ENCODE data around the gene FAM118A. TPM values are rescaled to one million over a fixed set of nuclear protein-coding genes. Genes with fewer than 3 reads are reported as not detected.

Gene FAM118A
- total RNA-seq, 1 experiment from 2014 or later, result 37.9 TPM

DNA sequence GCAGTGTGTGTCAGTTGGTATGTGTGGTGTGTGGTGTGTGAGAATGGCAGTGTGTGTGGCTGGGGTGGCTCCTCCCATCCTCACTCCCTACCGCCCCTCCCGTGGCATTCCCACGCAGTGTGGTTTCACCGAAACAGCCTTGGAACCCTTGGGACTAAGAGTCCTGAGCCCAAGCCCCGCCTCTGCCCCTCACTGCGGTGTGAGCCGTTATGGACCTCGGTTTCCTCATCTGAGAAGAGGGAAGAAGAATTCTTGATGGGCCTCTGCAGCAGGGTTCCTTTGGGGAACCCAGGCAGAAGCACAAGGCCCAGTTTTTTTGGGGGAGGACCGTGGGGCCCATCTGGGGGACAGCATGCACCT, 17.8 kb upstream of the FAM118A start:
- no CpG with 5 or more reads among the region's 9 CpGs for WGBS (ENCODE audit: extremely low coverage, insufficient read length, low lambda C conversion rate)
- Histone ChIP-seq H4K8ac (replicated peaks; ENCODE audit: insufficient read length, low read depth, low read length) (no peak overlapping the region), H3K4ac (ENCODE audit: low read depth, low read length) (no peak overlapping the region), H3K18ac (ENCODE audit: insufficient read length, low read depth, low read length) (no peak overlapping the region), H3K79me1 (ENCODE audit: insufficient read depth, low read depth, low read length, poor library complexity, severe bottlenecking) (no peaks in the 10 kb centered on the region), H3K23ac (ENCODE audit: insufficient read length, low read depth, low read length) (no peak overlapping the region), H3K14ac (ENCODE audit: insufficient read depth, low read length) (no peak overlapping the region), H2BK20ac (ENCODE audit: low read depth, low read length, poor library complexity, severe bottlenecking) (no peak overlapping the region), H3K23me2 (ENCODE audit: insufficient read length, low read depth, low read length, poor library complexity, severe bottlenecking) (no peaks in the 10 kb centered on the region), H3K4me2 (ENCODE audit: insufficient read depth, insufficient read length, low read length) (no peak overlapping the region), H4K20me1 (ENCODE audit: control insufficient read depth, insufficient read depth, insufficient read length) (no peaks in the 10 kb centered on the region), H2AK5ac (ENCODE audit: insufficient read length, low read length) (no peak overlapping the region), H3K9me3 (ENCODE audit: control insufficient read depth, low read depth, low read length) (no peaks in the 10 kb centered on the region), H2AFZ (ENCODE audit: low read length) (no peak overlapping the region), H3K9ac (ENCODE audit: extremely low read depth, insufficient read length, low read length) (no peak overlapping the region), H3T11ph (ENCODE audit: low read length) (no peak overlapping the region), H3K27me3 (ENCODE audit: insufficient read depth, low read length) (no peaks in the 10 kb centered on the region), H2BK12ac (ENCODE audit: insufficient read length, low read depth, low read length) (no peak overlapping the region), H2BK120ac (ENCODE audit: low read depth, low read length, poor library complexity, severe bottlenecking) (no peak overlapping the region), H3K4me1 (ENCODE audit: insufficient read depth, low read length) (peaks cover 2% of the 10 kb centered on the region; the same call in 1 of the 2 replicates), H3K79me2 (ENCODE audit: insufficient read depth, low read length) (no peaks in the 10 kb centered on the region), H2BK5ac (ENCODE audit: insufficient read length, low read length) (no peak overlapping the region), H3K56ac (ENCODE audit: insufficient read length, low read depth, low read length) (peak overlapping the region; percentile 7), H3K27ac (ENCODE audit: insufficient read length, low read depth, low read length) (no peak overlapping the region), H4K5ac (ENCODE audit: insufficient read length, low read depth, low read length) (no peak overlapping the region), H4K91ac (ENCODE audit: insufficient read length, low read depth, low read length) (no peak overlapping the region), H2BK15ac (ENCODE audit: low read depth, low read length) (no peak overlapping the region)
- Mint-ChIP-seq H3K36me3 (ENCODE audit: insufficient read depth in 1 of 3, low read depth in 3 of 3) (no peaks in the 10 kb centered on the region), H3K27me3 (ENCODE audit: low read depth) (peaks cover 28% of the 10 kb centered on the region), H3K27ac (no peak overlapping the region), H3K9me3 (no peaks in the 10 kb centered on the region), H3K4me3 (no peak overlapping the region), H3K4me1 (peaks cover 1 to 6% of the 10 kb centered on the region in 2 experiments)
- no peak for DNase-seq
- no peak for TF ChIP-seq CTCF (conservative IDR thresholded peaks at IDR 0.05)
